ENCODE measurements around the gene USP17L13. TPM values are rescaled to one million over a fixed set of nuclear protein-coding genes. Genes with fewer than 3 reads are reported as not detected.
A peak's percentile ranks its signal among the peaks of the same experiment; 100 is the strongest.
"Not testable (repeated sequence)": the region's sequence is repeated elsewhere in the genome, so short reads cannot be mapped to it uniquely, and the experiment has no call there.

USP17L13 gene, protein sequence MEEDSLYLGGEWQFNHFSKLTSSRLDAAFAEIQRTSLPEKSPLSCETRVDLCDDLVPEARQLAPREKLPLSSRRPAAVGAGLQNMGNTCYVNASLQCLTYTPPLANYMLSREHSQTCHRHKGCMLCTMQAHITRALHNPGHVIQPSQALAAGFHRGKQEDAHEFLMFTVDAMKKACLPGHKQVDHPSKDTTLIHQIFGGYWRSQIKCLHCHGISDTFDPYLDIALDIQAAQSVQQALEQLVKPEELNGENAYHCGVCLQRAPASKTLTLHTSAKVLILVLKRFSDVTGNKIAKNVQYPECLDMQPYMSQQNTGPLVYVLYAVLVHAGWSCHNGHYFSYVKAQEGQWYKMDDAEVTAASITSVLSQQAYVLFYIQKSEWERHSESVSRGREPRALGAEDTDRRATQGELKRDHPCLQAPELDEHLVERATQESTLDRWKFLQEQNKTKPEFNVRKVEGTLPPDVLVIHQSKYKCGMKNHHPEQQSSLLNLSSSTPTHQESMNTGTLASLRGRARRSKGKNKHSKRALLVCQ
- not detected for total RNA-seq

DNA sequence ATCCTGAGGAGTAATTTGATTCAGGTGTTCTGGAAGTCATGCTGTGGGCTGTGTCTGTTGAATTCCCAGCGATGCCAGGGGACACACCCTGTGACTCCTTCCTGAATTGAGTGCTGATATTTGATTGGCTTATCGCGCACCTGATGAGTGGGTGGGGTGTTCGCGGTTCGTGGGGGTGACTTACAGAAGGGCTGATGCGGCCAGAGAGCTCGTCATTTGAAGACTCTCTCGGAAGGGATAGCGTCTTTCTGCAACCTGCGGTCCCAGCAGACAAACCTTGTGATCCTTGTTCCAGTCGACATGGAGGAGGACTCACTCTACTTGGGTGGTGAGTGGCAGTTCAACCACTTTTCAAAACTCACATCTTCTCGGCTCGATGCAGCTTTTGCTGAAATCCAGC, at the start of gene USP17L13:
Gene USP17L13 (plus strand): TSS at position 301 of the 400 bp plus-strand sequence. CDS start 0 bp downstream, at position 301.
- H3K27me3 ChIP-seq; intact Hi-C loops (cut with DNase I); H3K4me3 ChIP-seq; ATAC-seq; DNase-seq; H3K4me1 ChIP-seq; H3K36me3 ChIP-seq (replicated peaks in 1 of 2; ENCODE audit: insufficient read depth in 1 of 2, low read depth in 2 of 2); H3K27ac ChIP-seq; H3K9me3 ChIP-seq: not testable (repeated sequence)
- no CpG with 5 or more reads among the region's 14 CpGs for WGBS, 2 donors

DNA sequence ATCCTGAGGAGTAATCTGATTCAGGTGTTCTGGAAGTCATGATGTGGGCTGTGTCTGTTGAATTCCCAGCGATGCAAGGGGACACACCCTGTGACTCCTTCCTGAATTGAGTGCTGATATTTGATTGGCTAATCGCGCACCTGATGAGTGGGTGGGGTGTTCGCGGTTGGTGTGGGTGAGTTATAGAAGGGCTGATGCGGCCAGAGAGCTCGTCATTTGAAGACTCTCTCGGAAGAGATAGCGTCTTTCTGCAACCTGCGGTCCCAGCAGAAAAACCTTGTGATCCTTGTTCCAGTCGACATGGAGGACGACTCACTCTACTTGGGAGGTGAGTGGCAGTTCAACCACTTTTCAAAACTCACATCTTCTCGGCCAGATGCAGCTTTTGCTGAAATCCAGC, 14.3 kb upstream of the USP17L13 start, which contains the start of gene USP17L10:
Gene USP17L10 (plus strand): TSS at position 301 of the 400 bp plus-strand sequence. CDS start 0 bp downstream, at position 301.
- H3K9me3 ChIP-seq; H3K4me1 ChIP-seq; H3K4me3 ChIP-seq; intact Hi-C loops (cut with DNase I); DNase-seq; ATAC-seq; H3K27me3 ChIP-seq; H3K36me3 ChIP-seq (replicated peaks in 1 of 2; ENCODE audit: insufficient read depth in 1 of 2, low read depth in 2 of 2); H3K27ac ChIP-seq: not testable (repeated sequence)
- WGBS, 2 donors: 43% methylated on average over 3 of the region's 13 CpGs; no CpG with 5 or more reads in 1 of the 2 donors

DNA sequence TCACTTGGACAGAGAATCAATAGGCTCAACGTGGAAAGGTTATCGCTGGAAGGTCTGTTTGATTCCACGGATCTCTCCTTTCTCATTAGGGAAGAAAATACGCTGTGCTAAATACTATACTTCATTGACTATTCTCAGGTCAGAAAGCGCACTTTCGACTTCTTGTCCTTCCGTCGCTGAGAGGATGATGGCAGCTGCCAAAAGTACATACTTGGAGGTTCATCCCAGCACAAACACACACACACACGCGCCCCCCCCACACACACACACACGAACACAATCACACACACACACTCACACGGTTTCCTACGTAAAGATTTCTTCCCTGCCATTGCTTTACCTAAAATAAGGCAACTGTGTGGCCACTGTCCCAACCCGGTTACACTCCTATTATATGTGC, 10.0 kb upstream of the USP17L13 start:
- H3K36me3 ChIP-seq (replicated peaks in 1 of 2; ENCODE audit: insufficient read depth in 1 of 2, low read depth in 2 of 2); H3K4me3 ChIP-seq; H3K9me3 ChIP-seq; ATAC-seq; H3K27me3 ChIP-seq; intact Hi-C loops (cut with DNase I); H3K27ac ChIP-seq; H3K4me1 ChIP-seq: not testable (repeated sequence)
- WGBS, 2 donors: 62 to 71% methylated on average over 10 of the region's 14 CpGs
- DNase-seq: peak in 1 of 4 donors; percentile 3

DNA sequence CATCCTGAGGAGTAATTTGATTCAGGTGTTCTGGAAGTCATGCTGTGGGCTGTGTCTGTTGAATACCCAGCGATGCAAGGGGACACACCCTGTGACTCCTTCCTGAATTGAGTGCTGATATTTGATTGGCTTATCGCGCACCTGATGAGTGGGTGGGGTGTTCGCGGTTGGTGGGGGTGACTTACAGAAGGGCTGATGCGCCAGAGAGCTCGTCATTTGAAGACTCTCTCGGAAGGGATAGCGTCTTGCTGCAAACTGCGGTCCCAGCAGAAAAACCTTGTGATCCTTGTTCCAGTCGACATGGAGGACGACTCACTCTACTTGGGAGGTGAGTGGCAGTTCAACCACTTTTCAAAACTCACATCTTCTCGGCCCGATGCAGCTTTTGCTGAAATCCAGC, 9.6 kb upstream of the USP17L13 start, which contains the start of gene USP17L11:
Gene USP17L11 (plus strand): TSS at position 301 of the 400 bp plus-strand sequence. CDS start 0 bp downstream, at position 301.
- H3K9me3 ChIP-seq; intact Hi-C loops (cut with DNase I); H3K27me3 ChIP-seq; DNase-seq; ATAC-seq; H3K36me3 ChIP-seq (replicated peaks in 1 of 2; ENCODE audit: insufficient read depth in 1 of 2, low read depth in 2 of 2); H3K4me3 ChIP-seq; H3K4me1 ChIP-seq; H3K27ac ChIP-seq: not testable (repeated sequence)
- no CpG with 5 or more reads among the region's 14 CpGs for WGBS, 2 donors

DNA sequence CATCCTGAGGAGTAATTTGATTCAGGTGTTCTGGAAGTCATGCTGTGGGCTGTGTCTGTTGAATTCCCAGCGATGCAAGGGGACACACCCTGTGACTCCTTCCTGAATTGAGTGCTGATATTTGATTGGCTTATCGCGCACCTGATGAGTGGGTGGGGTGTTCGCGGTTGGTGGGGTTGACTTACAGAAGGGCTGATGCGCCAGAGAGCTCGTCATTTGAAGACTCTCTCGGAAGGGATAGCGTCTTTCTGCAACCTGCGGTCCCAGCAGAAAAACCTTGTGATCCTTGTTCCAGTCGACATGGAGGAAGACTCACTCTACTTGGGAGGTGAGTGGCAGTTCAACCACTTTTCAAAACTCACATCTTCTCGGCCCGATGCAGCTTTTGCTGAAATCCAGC, 4.8 kb upstream of the USP17L13 start, which contains the start of gene USP17L12:
Gene USP17L12 (plus strand): TSS at position 301 of the 400 bp plus-strand sequence. CDS start 0 bp downstream, at position 301.
- intact Hi-C loops (cut with DNase I); H3K4me3 ChIP-seq; DNase-seq; H3K9me3 ChIP-seq; H3K4me1 ChIP-seq; H3K36me3 ChIP-seq (replicated peaks in 1 of 2; ENCODE audit: insufficient read depth in 1 of 2, low read depth in 2 of 2); H3K27me3 ChIP-seq; ATAC-seq; H3K27ac ChIP-seq: not testable (repeated sequence)
- WGBS, 2 donors: no CpG with 5 or more reads among the region's 13 CpGs

DNA sequence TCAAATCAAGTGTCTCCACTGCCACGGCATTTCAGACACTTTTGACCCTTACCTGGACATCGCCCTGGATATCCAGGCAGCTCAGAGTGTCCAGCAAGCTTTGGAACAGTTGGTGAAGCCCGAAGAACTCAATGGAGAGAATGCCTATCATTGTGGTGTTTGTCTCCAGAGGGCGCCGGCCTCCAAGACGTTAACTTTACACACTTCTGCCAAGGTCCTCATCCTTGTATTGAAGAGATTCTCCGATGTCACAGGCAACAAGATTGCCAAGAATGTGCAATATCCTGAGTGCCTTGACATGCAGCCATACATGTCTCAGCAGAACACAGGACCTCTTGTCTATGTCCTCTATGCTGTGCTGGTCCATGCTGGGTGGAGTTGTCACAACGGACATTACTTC, 5.6 kb downstream of the USP17L13 start:
- H3K9me3 ChIP-seq; H3K27ac ChIP-seq; ATAC-seq; H3K27me3 ChIP-seq; H3K4me3 ChIP-seq; H3K4me1 ChIP-seq; intact Hi-C loops (cut with DNase I); H3K36me3 ChIP-seq (replicated peaks in 1 of 2; ENCODE audit: insufficient read depth in 1 of 2, low read depth in 2 of 2): not testable (repeated sequence)
- peak in 1 of 4 donors; percentile 2 for DNase-seq
- WGBS, 2 donors: 64% methylated on average over 5 of the region's 8 CpGs; no CpG with 5 or more reads in 1 of the 2 donors

DNA sequence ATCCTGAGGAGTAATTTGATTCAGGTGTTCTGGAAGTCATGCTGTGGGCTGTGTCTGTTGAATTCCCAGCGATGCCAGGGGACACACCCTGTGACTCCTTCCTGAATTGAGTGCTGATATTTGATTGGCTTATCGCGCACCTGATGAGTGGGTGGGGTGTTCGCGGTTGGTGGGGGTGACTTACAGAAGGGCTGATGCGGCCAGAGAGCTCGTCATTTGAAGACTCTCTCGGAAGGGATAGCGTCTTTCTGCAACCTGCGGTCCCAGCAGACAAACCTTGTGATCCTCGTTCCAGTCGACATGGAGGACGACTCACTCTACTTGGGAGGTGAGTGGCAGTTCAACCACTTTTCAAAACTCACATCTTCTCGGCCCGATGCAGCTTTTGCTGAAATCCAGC, 9.4 kb downstream of the USP17L13 start, which contains the start of gene USP17L15:
Gene USP17L15 (plus strand): TSS at position 301 of the 400 bp plus-strand sequence. CDS start 0 bp downstream, at position 301.
- H3K27me3 ChIP-seq; H3K4me3 ChIP-seq; H3K4me1 ChIP-seq; ATAC-seq; DNase-seq; H3K27ac ChIP-seq; H3K36me3 ChIP-seq (replicated peaks in 1 of 2; ENCODE audit: insufficient read depth in 1 of 2, low read depth in 2 of 2); H3K9me3 ChIP-seq; intact Hi-C loops (cut with DNase I): not testable (repeated sequence)
- WGBS, 2 donors: no CpG with 5 or more reads among the region's 15 CpGs

DNA sequence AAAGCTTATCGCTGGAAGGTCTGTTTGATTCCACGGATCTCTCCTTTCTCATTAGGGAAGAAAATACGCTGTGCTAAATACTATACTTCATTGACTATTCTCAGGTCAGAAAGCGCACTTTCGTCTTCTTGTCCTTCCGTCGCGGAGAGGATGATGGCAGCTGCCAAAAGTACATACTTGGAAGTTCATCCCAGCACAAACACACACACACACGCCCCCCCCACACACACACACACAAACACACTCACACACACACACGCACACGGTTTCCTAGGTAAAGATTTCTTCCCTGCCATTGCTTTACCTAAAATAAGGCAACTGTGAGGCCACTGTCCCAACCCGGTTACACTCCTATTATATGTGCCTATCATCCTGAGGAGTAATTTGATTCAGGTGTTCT, 13.8 kb downstream of the USP17L13 start:
- no CpG with 5 or more reads among the region's 12 CpGs for WGBS, 2 donors
- H3K4me1 ChIP-seq; H3K27ac ChIP-seq; H3K36me3 ChIP-seq (replicated peaks in 1 of 2; ENCODE audit: insufficient read depth in 1 of 2, low read depth in 2 of 2); intact Hi-C loops (cut with DNase I); H3K9me3 ChIP-seq; H3K27me3 ChIP-seq; ATAC-seq; H3K4me3 ChIP-seq: not testable (repeated sequence)
- peak in 3 of 4 donors; percentile 5 to 12 (median 6) for DNase-seq

DNA sequence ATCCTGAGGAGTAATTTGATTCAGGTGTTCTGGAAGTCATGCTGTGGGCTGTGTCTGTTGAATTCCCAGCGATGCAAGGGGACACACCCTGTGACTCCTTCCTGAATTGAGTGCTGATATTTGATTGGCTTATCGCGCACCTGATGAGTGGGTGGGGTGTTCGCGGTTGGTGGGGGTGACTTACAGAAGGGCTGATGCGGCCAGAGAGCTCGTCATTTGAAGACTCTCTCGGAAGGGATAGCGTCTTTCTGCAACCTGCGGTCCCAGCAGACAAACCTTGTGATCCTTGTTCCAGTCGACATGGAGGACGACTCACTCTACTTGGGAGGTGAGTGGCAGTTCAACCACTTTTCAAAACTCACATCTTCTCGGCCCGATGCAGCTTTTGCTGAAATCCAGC, 18.9 kb downstream of the USP17L13 start, which contains the start of gene USP17L17:
Gene USP17L17 (plus strand): TSS at position 301 of the 400 bp plus-strand sequence. CDS start 0 bp downstream, at position 301.
- H3K9me3 ChIP-seq; intact Hi-C loops (cut with DNase I); ATAC-seq: not testable (repeated sequence)

DNA sequence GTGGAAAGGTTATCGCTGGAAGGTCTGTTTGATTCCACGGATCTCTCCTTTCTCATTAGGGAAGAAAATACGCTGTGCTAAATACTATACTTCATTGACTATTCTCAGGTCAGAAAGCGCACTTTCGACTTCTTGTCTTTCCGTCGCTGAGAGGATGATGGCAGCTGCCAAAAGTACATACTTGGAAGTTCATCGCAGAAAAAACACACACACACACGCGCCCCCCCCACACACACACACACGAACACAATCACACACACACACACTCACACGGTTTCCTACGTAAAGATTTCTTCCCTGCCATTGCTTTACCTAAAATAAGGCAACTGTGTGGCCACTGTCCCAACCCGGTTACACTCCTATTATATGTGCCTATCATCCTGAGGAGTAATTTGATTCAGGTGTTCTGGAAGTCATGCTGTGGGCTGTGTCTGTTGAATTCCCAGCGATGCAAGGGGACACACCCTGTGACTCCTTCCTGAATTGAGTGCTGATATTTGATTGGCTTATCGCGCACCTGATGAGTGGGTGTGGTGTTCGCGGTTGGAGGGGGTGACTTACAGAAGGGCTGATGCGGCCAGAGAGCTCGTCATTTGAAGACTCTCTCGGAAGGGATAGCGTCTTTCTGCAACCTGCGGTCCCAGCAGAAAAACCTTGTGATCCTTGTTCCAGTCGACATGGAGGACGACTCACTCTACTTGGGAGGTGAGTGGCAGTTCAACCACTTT, 23.4 kb downstream of the USP17L13 start, which contains the start of gene USP17L18:
Gene USP17L18 (plus strand): TSS at position 678 of the 728 bp plus-strand sequence. CDS start 0 bp downstream, at position 678.
- WGBS, 2 donors: 74 to 82% methylated on average over 10 to 11 of the region's 26 CpGs
- H3K36me3 ChIP-seq (replicated peaks in 1 of 2; ENCODE audit: insufficient read depth in 1 of 2, low read depth in 2 of 2); intact Hi-C loops (cut with DNase I): not testable (repeated sequence)

More for the DNA sequence above, 18.9 kb downstream of the USP17L13 start, which contains the start of gene USP17L17:
- not testable (repeated sequence) for DNase-seq; H3K4me3 ChIP-seq; H3K4me1 ChIP-seq; H3K27ac ChIP-seq; H3K27me3 ChIP-seq; H3K36me3 ChIP-seq (replicated peaks in 1 of 2; ENCODE audit: insufficient read depth in 1 of 2, low read depth in 2 of 2)
- 80 to 81% methylated on average over 7 to 14 of the region's 14 CpGs for WGBS, 2 donors

DNA sequence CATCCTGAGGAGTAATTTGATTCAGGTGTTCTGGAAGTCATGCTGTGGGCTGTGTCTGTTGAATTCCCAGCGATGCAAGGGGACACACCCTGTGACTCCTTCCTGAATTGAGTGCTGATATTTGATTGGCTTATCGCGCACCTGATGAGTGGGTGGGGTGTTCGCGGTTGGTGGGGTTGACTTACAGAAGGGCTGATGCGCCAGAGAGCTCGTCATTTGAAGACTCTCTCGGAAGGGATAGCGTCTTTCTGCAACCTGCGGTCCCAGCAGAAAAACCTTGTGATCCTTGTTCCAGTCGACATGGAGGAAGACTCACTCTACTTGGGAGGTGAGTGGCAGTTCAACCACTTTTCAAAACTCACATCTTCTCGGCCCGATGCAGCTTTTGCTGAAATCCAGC, 28.4 kb downstream of the USP17L13 start, which contains the start of gene USP17L19:
Gene USP17L19 (plus strand): TSS at position 301 of the 400 bp plus-strand sequence. CDS start 0 bp downstream, at position 301.
- DNase-seq; H3K27me3 ChIP-seq; H3K4me3 ChIP-seq; H3K36me3 ChIP-seq (replicated peaks in 1 of 2; ENCODE audit: insufficient read depth in 1 of 2, low read depth in 2 of 2); intact Hi-C loops (cut with DNase I); H3K4me1 ChIP-seq; H3K9me3 ChIP-seq; ATAC-seq; H3K27ac ChIP-seq: not testable (repeated sequence)
- no CpG with 5 or more reads among the region's 13 CpGs for WGBS, 2 donors

More for the DNA sequence above, 23.4 kb downstream of the USP17L13 start, which contains the start of gene USP17L18:
- DNase-seq: peak; percentile 1 to 20 (median 6)
- not testable (repeated sequence) for ATAC-seq, H3K4me1 ChIP-seq, H3K4me3 ChIP-seq, H3K27ac ChIP-seq, H3K27me3 ChIP-seq, H3K9me3 ChIP-seq
